HG03565 (cell line): Measurements from ENCODE around the gene TTLL3.
A peak's percentile ranks its signal among the peaks of the same experiment; 100 is the strongest.

Experiments used
- ATAC-seq: cut with Tn5 transposase; IDR thresholded peaks from one replicate; pipeline ENCODE4 v1.9.1; 2021; ENCODE audit warnings: mild to moderate bottlenecking, moderate library complexity; ENCODE audit not compliant: unreplicated experiment

Gene TTLL3

GRCh38 chr3:9781551-9781950 lies 28.5 kb upstream of the TTLL3 start:
- no peak for ATAC-seq

- ATAC-seq = no peak
Measured at GRCh38 chr3:9781978-9782603, 28.0 kb upstream of the TTLL3 start.

GRCh38 chr3:9782770-9783169 lies 27.3 kb upstream of the TTLL3 start:
- no peak for ATAC-seq

- no peak for ATAC-seq
Measured at GRCh38 chr3:9783954-9784353, 26.1 kb upstream of the TTLL3 start.

GRCh38 chr3:9784965-9785364 lies 25.1 kb upstream of the TTLL3 start:
- no peak for ATAC-seq

GRCh38 chr3:9785602-9786001 lies 24.5 kb upstream of the TTLL3 start:
- no peak for ATAC-seq

- no peak for ATAC-seq
Measured at GRCh38 chr3:9786209-9786739, 23.8 kb upstream of the TTLL3 start.

GRCh38 chr3:9786825-9787669 lies 23.0 kb upstream of the TTLL3 start:
- ATAC-seq = no peak

GRCh38 chr3:9787714-9788113 lies 22.3 kb upstream of the TTLL3 start:
- ATAC-seq = no peak

GRCh38 chr3:9791127-9791526 lies 18.9 kb upstream of the TTLL3 start:
- ATAC-seq = no peak

GRCh38 chr3:9791790-9792404 lies 18.2 kb upstream of the TTLL3 start:
- ATAC-seq = no peak

- peak; percentile 72 for ATAC-seq
Measured at GRCh38 chr3:9792405-9793160, 17.5 kb upstream of the TTLL3 start, which contains the start of the genes ARPC4 and TADA3. ARPC4 (plus strand) TSS chr3:9793082; CDS start chr3:9793122, 40 bp downstream. TADA3 (minus strand) TSS chr3:9792473; CDS start chr3:9791466, 1,007 bp downstream.

GRCh38 chr3:9793161-9793781 lies 16.8 kb upstream of the TTLL3 start:
- no peak for ATAC-seq

GRCh38 chr3:9794400-9794799 lies 15.7 kb upstream of the TTLL3 start:
- no peak for ATAC-seq

GRCh38 chr3:9795207-9795606 lies 14.9 kb upstream of the TTLL3 start:
- ATAC-seq = no peak

- ATAC-seq = no peak
Measured at GRCh38 chr3:9797196-9797945, 12.7 kb upstream of the TTLL3 start.

GRCh38 chr3:9800529-9800928 lies 9.5 kb upstream of the TTLL3 start:
- ATAC-seq = no peak

- no peak for ATAC-seq
Measured at GRCh38 chr3:9803494-9803893, 6.6 kb upstream of the TTLL3 start.

GRCh38 chr3:9804996-9805395 lies 5.1 kb upstream of the TTLL3 start:
- ATAC-seq = no peak

GRCh38 chr3:9806137-9806536 lies 3.9 kb upstream of the TTLL3 start:
- no peak for ATAC-seq
